Stimulated activated CD4-positive, alpha-beta T cell treated with anti-CD3 and anti-CD28 coated beads, Interleukin-15, amount 100 ng/mL, for 48 hours (primary cell): ENCODE measurements around the gene MRPL45.
"Not testable (repeated sequence)": the region's sequence is repeated elsewhere in the genome, so short reads cannot be mapped to it uniquely, and the experiment has no call there.

Source experiments
- DNase-seq, 2 donors: peaks; one replicate each; pipeline ENCODE4 v3.0.0-alpha.2; 2020; ENCODE audit warnings: low read depth in 2 of 2

MRPL45 gene

GRCh38 chr17:38296834-38297517, at the start of gene MRPL45:
MRPL45 (plus strand) TSS chr17:38297168; CDS start chr17:38297184, 16 bp downstream.
- peak; percentile 95 to 96 for DNase-seq

- not testable (repeated sequence) for DNase-seq
Observed at GRCh38 chr17:38253191-38253590, 43.8 kb upstream of the MRPL45 start.

- not testable (repeated sequence) for DNase-seq
Observed at GRCh38 chr17:38254357-38254756, 42.6 kb upstream of the MRPL45 start.

GRCh38 chr17:38257013-38257621, 39.9 kb upstream of the MRPL45 start:
- DNase-seq = peak; percentile 67 to 76

- DNase-seq = not testable (repeated sequence)
Observed at GRCh38 chr17:38265974-38266506, 30.9 kb upstream of the MRPL45 start.

- DNase-seq = not testable (repeated sequence)
Observed at GRCh38 chr17:38266571-38266970, 30.4 kb upstream of the MRPL45 start.

GRCh38 chr17:38268138-38268537, 28.8 kb upstream of the MRPL45 start:
- not testable (repeated sequence) for DNase-seq

GRCh38 chr17:38269045-38269444, 27.9 kb upstream of the MRPL45 start:
- DNase-seq = not testable (repeated sequence)

- DNase-seq = not testable (repeated sequence)
Observed at GRCh38 chr17:38269552-38269951, 27.4 kb upstream of the MRPL45 start.

- not testable (repeated sequence) for DNase-seq
Observed at GRCh38 chr17:38285994-38286393, 11.0 kb upstream of the MRPL45 start.

- DNase-seq = peak in 1 of 2 donors; percentile 13
Observed at GRCh38 chr17:38286501-38287091, 10.4 kb upstream of the MRPL45 start.

- DNase-seq = not testable (repeated sequence)
Observed at GRCh38 chr17:38288217-38288827, 8.6 kb upstream of the MRPL45 start.

- DNase-seq = not testable (repeated sequence)
Observed at GRCh38 chr17:38289760-38290159, 7.2 kb upstream of the MRPL45 start.

- DNase-seq = not testable (repeated sequence)
Observed at GRCh38 chr17:38295602-38296365, 1.2 kb upstream of the MRPL45 start.

GRCh38 chr17:38315497-38315896, 18.5 kb downstream of the MRPL45 start:
- DNase-seq = no peak

GRCh38 chr17:38317081-38317480, 20.1 kb downstream of the MRPL45 start:
- no peak for DNase-seq

GRCh38 chr17:38320482-38320881, 23.5 kb downstream of the MRPL45 start:
- no peak for DNase-seq

- DNase-seq = peak; percentile 49 to 70
Observed at GRCh38 chr17:38322156-38322779, 25.3 kb downstream of the MRPL45 start.

- no peak for DNase-seq
Observed at GRCh38 chr17:38322897-38323296, 25.9 kb downstream of the MRPL45 start.

- DNase-seq = no peak
Observed at GRCh38 chr17:38324141-38324697, 27.3 kb downstream of the MRPL45 start.

- DNase-seq = no peak
Observed at GRCh38 chr17:38324772-38325171, 27.8 kb downstream of the MRPL45 start.
